ENCODE data around the gene PREX1. TPM values are rescaled to one million over a fixed set of nuclear protein-coding genes. Genes with fewer than 3 reads are reported as not detected.
A peak's percentile ranks its signal among the peaks of the same experiment; 100 is the strongest.

The PREX1 gene
- total RNA-seq, 1 donor from 2014 or later, result 11.2 TPM

DNA sequence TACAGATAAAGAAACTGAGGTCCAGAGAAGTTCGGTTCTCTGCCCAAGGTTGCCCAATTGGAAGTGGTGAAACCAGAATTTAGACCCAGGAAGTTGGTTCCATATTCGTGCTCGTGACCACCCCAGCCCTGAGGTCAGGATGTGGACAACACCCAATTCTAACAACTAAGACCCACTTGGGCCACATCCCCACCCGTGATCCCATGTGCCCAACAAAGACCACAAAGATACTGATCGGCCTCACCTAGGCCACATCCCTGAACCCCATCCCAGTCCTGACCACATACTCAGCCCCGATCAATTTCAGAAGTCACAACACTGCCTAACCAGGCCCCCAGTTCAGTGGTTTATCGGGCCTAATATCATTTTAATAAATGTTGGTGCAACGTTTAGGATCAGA, 138.4 kb downstream of the PREX1 start:
- Histone ChIP-seq H3K27ac (replicated peaks) (no peak overlapping the region), H3K4me1 (peaks cover 44% of the 10 kb centered on the region), H3K9me3 (replicated peaks) (no peaks in the 10 kb centered on the region), H3K27me3 (ENCODE audit: low read depth) (no peaks in the 10 kb centered on the region), H3K36me3 (no peaks in the 10 kb centered on the region), H3K4me3 (no peak overlapping the region)
- no peak for DNase-seq
- intact Hi-C loops (cut with micrococcal nuclease), result loop anchor here (5.0 kb wide), 1 partner anchor 48 kb away; no protein-coding TSS in a partner anchor
- TF ChIP-seq, protein P1, sequence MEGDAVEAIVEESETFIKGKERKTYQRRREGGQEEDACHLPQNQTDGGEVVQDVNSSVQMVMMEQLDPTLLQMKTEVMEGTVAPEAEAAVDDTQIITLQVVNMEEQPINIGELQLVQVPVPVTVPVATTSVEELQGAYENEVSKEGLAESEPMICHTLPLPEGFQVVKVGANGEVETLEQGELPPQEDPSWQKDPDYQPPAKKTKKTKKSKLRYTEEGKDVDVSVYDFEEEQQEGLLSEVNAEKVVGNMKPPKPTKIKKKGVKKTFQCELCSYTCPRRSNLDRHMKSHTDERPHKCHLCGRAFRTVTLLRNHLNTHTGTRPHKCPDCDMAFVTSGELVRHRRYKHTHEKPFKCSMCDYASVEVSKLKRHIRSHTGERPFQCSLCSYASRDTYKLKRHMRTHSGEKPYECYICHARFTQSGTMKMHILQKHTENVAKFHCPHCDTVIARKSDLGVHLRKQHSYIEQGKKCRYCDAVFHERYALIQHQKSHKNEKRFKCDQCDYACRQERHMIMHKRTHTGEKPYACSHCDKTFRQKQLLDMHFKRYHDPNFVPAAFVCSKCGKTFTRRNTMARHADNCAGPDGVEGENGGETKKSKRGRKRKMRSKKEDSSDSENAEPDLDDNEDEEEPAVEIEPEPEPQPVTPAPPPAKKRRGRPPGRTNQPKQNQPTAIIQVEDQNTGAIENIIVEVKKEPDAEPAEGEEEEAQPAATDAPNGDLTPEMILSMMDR (IDR thresholded peaks at IDR 0.05; ENCODE audit: borderline replicate concordance), result no peak

DNA sequence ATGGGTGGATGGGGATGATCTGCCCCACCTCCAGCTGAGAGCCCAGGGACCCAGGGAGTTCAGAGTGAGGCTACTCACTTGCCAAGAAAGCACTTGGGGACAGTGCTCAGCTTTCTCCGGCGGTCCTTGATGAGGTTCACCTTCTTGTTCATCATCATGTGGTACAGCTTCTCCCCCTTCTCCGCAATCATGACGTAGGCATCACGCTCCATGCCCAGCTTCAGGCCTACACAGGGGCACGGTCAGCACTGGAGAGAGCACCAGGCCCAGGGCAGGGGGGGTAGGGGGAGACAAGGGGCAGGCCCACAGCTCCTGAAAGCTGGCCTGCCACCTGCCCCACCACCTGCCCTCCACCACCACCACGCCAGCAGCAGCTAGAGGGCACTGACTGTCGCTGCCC, 139.2 kb downstream of the PREX1 start:
- no peaks in the 10 kb centered on the region for H3K27me3 ChIP-seq (ENCODE audit: low read depth)
- peaks cover 52% of the 10 kb centered on the region for H3K4me1 ChIP-seq
- TF ChIP-seq, protein P1 (IDR thresholded peaks at IDR 0.05; ENCODE audit: borderline replicate concordance), result no peak
- intact Hi-C loops (cut with micrococcal nuclease), result loop anchor here (5.0 kb wide), 1 partner anchor 49 kb away; no protein-coding TSS in a partner anchor
- H3K36me3 ChIP-seq, result no peaks in the 10 kb centered on the region
- H3K4me3 ChIP-seq, result no peak overlapping the region
- no peaks in the 10 kb centered on the region for H3K9me3 ChIP-seq (replicated peaks)
- H3K27ac ChIP-seq (replicated peaks), result no peak overlapping the region
- no peak for DNase-seq

DNA sequence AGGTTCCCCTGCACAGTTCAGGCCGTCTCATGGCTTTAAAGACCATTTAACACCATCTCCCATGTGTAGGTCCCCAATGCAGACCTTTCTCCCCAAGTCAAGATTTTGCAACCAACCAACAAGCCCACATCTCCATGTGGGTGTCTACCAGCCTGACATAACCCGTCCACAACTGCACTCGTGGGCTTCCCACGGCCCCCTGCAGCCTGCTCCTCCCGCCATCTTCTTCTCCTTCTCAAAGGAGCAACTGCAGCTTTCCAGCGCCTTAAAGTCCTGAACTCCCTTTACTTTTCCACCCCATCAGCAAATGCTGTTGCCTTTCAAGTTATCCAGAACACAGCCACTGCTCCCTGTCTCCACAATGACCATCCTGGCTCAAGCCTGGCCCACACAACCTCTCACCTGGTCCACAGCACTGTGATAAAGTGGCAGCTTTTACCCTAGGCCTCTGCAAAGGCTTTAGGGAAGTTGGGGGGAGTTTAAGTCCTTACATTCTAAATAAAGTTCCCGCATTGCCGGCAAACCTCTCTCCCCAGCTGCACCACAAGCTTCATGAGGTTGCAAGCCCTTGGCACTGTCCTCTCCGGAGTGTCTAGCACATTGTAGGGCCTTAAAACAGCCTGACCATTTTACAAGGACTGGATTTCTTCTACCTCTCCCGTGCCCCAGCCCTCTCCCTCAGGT, 140.5 kb downstream of the PREX1 start:
- Histone ChIP-seq H3K4me1 (peaks cover 65% of the 10 kb centered on the region), H3K36me3 (no peaks in the 10 kb centered on the region)

DNA sequence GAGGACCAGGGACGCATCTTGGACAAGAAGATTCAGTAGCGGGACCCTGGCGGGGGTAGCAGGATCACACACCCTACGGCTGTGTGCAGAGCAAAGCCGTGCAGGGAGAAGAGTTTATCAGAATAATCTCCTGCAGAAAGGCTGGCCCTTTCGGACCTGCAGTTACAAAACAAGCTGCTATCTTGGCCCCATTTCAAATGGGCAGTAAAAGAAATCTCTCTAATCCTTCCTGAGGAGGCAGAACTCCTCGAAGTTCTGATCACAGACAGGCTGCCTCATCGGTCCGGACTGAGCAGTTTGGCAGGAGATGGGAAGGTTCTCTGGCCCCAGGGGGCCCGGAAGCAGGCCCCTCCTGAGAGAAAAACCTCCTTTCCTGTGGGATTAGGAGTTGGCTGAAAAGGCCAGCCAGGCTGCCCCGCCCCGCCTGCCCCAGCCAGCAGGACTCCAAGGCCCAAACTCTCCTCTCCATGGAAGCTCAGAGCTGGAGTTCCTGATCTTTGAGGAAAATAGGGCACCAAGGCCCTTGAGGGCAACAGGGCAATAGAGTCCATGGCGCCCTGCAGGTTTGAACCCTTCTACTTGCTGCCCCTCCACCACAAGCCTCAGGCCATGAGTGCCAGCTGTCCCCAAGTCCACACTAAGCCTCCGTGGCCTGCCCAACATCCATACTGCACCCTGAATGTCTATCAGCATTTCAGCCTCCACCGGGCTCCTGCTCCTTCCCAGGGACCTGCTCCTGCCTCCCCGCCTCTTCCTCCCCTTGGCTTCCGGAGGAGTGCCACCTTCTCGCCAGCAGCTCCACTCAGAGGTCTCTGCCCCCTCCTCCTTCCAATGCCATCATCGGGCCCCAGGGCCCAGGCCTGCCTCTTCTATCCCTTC, 141.3 kb downstream of the PREX1 start:
- peak; percentile 61 for DNase-seq
- TF ChIP-seq, protein P1 (IDR thresholded peaks at IDR 0.05; ENCODE audit: borderline replicate concordance), result no peak
- Histone ChIP-seq H3K27ac (replicated peaks) (peak overlapping the region; percentile 65), H3K27me3 (ENCODE audit: low read depth) (no peaks in the 10 kb centered on the region), H3K4me3 (no peak overlapping the region), H3K9me3 (replicated peaks) (no peaks in the 10 kb centered on the region), H3K4me1 (peaks cover 69% of the 10 kb centered on the region), H3K36me3 (no peaks in the 10 kb centered on the region)
- intact Hi-C loops (cut with micrococcal nuclease), result loop anchor here (5.0 kb wide), 1 partner anchor 51 kb away; no protein-coding TSS in a partner anchor

More for the DNA sequence above, 140.5 kb downstream of the PREX1 start:
- intact Hi-C loops (cut with micrococcal nuclease), result loop anchor here (5.0 kb wide), 1 partner anchor 50 kb away; no protein-coding TSS in a partner anchor
- H3K27ac ChIP-seq (replicated peaks), result peak overlapping the region; percentile 65
- no peaks in the 10 kb centered on the region for H3K27me3 ChIP-seq (ENCODE audit: low read depth)
- TF ChIP-seq, protein P1 (IDR thresholded peaks at IDR 0.05; ENCODE audit: borderline replicate concordance), result no peak
- DNase-seq, result no peak
- H3K9me3 ChIP-seq (replicated peaks), result no peaks in the 10 kb centered on the region
- no peak overlapping the region for H3K4me3 ChIP-seq

DNA sequence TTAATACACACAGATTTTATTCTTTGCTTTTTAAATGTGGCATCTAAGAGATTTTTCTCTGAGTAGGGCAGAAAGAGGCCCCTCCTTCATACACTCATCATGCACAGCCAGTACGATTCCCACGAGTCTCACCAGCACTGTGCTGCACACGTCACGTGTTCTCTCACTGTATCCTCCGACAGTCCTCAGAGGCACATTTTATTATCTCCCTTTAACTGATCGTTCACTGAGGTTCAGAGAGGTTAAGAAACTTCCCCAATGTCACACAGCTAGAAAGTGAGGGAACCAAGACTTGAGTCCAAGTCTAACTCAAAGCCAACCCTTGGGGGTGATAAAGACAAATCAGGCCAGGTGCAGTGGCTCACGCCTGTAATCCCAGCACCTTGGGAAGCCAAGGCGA, 142.5 kb downstream of the PREX1 start:
- TF ChIP-seq, protein P1 (IDR thresholded peaks at IDR 0.05; ENCODE audit: borderline replicate concordance), result no peak
- Histone ChIP-seq H3K36me3 (peaks cover 5% of the 10 kb centered on the region), H3K27ac (replicated peaks) (no peak overlapping the region), H3K4me1 (peaks cover 64% of the 10 kb centered on the region), H3K9me3 (replicated peaks) (no peaks in the 10 kb centered on the region), H3K27me3 (ENCODE audit: low read depth) (no peaks in the 10 kb centered on the region), H3K4me3 (no peak overlapping the region)
- DNase-seq, result no peak
- intact Hi-C loops (cut with micrococcal nuclease), result loop anchor here (5.0 kb wide), 1 partner anchor 52 kb away; no protein-coding TSS in a partner anchor
